H1 (cell line): ENCODE measurements around the gene PRKAR1B. TPM values are rescaled to one million over a fixed set of nuclear protein-coding genes. Genes with fewer than 3 reads are reported as not detected.

Experiments
- POU5F1 ChIP-seq: IDR thresholded peaks from 2 replicates; pipeline ENCODE4 v1.6.1; 2011; ENCODE audit warnings: low read depth, mild to moderate bottlenecking, low read length, moderate library complexity
- polyA plus RNA-seq, 7 experiments: library from polyadenylated mRNA; depleted of rRNA in 3 of 7; stranded (reverse) in 5 of 7; unstranded in 2 of 7; fragments of >200 nt in 5 of 7; fragments of 200-250 nt in 2 of 7; gene quantifications; 1 replicate in 5 of 7; 2 replicates in 1 of 7; 4 replicates in 1 of 7; pipeline versions ENCODE4 v1.2.1 to v1.2.3, GENCODE V29; 2011 to 2013; ENCODE audit warnings: missing spikeins in 2 of 7, mixed read lengths in 2 of 7
- total RNA-seq: library from RNA; stranded (reverse); fragmentation: NEBNext Ultra II Directional; extraction: Animal tissue kit (Norgen Biotek cat#: 25700); gene quantifications from 2 replicates; pipeline ENCODE4 v1.2.1, GENCODE V29; 2021

PRKAR1B gene
- total and polyA plus RNA-seq, 2 of the 8 experiments (the other 6 are each of a cell fraction or from before 2014, with no cell fraction given), result 12.3 to 55.7 TPM

DNA sequence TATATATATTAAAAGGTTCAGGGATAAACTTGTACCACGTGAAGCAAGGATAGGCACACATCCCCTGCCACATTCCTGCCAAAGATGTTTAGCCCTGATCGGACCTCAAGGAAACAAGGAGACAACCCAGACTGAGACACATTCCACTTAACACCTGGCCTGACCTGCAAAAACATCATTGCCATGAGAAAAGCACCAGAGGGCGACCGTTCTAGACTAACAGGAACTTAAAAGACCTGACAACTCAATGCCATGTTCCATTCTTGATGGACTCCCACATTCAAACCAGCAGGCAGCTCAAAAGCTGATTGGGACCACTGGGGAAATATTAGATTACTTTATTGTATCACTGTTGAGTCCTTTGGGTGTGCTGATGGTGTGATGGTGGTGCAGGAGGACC is 199.4 kb downstream of the PRKAR1B start (continued):
- TF ChIP-seq POU5F1, result no peak
